NCI-H526 treated with DMSO at 0.1 percent for 48 hours (cell line): ENCODE data around the gene S100P.
"Not testable (repeated sequence)": the region's sequence is repeated elsewhere in the genome, so short reads cannot be mapped to it uniquely, and the experiment has no call there.

ENCODE experiments used
- DNase-seq: peaks from one replicate; lab custom pipeline; 2025; lab: John Stamatoyannopoulos, UW

Gene S100P

DNA sequence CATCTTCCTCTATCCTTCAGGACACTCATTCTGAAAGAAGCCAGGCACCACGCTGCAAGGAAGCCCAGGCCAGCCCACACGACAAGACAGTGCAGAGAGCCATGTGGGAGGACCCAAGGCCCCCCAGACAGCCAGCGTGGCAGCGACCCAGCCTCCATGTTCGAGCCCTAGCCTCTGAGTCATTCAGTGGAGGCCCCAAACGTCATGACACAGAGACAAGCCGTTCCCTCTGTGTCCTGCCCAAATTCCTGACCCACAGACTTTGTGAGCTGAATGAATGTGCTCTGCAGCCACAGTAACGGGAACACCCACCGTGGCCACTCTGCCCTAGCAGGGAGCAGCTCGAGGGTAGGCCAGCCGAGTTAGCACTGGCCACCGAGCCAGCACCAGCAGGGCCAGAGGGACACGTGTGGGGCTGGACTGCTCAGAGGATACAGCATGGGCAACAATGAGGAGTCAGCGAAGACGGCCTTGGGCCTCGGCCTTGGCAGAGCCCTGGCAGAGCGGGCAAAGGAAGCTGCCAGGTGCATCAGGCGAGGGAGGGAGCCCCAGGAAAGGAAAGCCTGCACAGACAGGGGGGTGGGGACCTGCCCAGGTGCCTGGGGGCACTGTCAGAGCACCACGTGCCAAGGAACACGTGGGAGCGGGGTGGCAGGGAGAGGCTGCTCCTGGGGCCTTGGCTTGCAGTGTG, 30.9 kb downstream of the S100P start:
- DNase-seq: no peak

DNA sequence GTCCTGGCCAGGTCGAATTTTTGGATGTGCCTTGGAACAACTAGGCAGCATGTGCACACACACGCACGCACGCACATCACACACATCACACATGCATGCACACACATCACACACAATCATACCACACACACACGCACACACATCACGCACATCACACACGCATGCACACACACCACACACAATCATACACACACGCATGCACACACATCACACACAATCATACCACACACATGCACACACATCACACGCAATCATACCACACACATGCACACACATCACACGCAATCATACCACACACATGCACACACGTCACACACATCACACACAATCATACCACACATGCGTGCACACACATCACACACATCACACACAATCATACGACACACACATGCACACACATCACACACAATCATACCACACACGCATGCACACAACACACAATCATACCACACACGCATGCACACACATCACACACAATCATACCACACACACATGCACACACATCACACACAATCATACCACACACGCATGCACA, 31.8 kb downstream of the S100P start:
- not testable (repeated sequence) for DNase-seq

DNA sequence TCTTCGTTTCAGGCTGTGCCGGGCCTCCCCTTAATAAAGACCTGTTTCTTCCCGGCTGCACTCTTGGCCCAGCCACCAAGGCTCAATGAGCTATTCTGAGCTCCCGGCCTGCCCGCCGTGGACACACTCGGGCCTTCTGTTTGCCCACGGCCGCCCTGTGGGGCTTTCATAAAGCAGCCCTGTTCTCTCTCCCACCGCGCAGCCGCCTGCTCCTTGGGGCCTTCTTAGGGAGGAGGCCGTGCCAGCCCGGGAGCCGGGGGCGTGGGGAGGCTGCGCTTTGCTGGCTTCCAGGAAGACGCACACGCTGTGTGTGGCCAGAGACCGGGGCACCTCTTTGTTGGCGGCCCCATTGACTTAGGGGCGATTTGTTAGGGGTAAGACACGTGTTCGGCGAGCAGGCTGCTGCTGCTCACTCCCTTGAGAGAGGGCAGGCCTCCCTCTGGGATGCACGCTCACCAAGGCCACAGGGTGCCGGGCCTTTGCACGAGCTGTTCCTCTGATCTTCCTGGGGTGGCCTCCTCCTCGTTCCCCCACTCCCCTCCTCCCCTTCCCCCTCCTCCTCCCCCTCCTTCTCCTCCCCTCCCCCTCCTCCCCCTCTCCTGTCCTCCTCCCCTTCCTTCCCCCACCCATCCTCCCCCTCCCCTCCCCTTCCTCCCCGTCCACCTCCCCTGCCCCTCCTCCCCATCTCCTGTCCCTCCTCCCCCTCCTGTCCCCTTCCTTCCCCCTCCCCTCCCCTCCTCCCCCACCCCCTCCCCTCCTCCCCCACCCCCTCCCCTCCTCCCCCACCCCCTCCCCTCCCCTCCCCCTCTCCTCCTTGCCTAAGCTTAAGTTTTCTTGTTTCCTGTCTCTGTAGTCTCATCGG, 33.6 kb downstream of the S100P start:
- no peak for DNase-seq

DNA sequence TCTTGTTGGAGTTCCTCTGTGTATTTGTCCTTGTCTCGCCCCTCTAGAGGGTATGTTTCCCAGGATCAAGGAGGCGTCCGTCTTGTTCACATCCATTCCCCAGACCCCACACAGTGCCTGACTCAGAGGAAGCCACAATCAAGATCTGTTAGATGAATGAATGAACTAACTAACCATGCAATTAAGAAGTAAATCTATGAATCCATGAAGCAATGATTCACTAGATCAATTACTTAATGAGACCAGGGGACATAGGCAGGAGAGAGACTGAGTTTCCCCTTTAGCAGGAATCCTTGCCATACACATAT, 34.2 kb downstream of the S100P start:
- DNase-seq: no peak

DNA sequence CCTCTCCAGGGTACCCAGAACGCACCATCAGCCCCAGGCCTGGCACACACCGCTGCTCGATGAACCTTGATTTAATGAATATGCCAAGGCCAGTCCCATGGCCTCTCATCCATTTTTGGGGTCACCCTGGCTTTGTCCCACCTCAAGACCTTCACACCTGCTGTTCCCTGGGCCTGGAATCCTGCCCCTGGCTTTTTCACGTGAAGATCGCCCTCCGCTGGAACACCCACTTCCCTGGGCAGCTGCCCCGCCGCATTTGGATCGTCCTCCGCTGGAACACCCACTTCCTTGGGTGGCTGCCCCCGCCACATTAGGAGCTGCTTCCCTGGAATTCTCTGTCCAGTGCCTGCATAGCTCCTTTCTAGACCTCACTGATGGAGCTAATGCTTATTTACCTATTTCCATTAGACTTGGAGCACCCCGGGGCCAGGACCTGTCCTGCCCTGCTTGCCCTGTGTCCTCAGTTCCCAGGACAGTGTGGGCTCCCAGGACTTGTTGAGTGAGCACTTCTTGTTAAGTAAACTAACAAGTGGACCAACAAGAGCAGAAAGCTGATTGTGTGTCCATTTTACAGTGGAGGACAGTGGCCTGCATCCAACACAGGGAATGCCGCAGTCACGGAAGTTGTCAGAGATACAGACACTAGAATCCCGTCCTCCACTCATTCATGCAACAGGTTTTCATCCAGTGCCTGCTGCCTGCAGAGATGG, 34.8 kb downstream of the S100P start:
- DNase-seq: no peak

DNA sequence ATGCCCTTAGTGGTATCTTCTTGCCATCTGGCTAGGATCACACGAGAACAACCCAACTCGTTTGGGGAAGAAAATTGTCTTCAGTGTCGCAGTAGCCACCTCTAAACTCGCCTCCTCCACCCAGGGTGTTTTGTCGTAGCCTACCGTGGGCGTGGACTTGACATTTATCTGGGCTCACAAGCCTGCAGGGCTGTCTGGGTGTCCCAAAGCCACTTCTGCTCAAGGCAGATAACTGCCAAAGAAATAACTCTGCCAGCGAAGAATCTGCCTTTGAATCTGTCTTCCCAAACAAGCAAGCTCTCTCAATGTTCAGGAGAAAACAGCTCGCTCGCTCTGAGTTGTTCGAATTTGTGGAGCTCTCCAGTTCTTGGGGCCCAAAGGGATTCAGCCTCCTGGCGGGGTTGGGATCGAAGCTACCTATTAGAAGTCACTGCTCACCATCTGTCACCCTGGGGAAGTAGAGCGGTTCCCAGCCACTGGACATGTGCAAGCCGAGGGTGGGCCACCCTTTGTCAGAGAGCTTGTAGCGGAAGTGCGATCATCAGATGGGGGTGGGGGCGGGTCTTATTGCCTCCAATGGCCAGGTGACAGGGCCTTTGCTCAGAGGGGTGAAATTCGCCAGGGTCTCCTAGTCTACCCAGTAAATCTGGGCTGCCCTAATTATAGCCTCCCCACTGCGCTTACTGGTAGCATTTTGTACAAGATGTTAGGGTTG, 37.1 kb downstream of the S100P start:
- no peak for DNase-seq

DNA sequence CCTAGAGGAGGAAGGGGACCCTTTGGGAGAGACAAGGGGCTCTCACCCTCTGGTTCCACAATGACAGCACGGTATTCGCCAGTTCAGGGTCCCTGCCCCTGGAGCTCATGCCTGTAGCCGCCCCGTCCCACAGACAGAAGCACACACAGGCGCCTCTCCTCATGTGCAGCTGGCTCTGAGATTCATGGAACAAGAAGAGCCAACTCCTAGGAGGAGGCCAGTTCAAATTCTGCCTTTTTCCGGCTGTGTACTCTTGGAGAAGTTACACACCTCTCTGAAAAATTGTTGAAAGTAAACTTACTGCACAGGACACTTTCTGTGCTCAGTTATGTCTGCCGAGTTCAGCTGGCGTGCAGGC, 37.6 kb downstream of the S100P start:
- no peak for DNase-seq

DNA sequence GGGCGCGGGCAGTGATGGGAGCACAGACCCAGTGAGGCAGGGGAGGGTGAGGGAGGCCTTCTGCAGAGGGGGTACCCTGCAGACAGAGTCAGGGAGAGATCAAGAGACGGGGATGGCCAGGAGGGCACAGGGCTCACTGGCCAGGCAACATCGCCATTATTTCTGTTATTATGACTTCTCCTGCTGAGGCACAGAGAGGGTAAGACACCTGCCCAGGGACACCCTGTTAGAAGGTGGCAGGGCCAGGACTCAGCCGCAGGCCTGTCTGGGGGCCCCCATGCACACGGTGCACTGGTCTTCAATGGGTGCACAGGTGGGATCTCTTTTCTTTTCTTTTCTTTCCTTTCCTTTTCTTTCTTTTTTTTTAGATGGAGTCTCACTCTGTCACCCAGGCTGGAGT, 38.1 kb downstream of the S100P start:
- no peak for DNase-seq

DNA sequence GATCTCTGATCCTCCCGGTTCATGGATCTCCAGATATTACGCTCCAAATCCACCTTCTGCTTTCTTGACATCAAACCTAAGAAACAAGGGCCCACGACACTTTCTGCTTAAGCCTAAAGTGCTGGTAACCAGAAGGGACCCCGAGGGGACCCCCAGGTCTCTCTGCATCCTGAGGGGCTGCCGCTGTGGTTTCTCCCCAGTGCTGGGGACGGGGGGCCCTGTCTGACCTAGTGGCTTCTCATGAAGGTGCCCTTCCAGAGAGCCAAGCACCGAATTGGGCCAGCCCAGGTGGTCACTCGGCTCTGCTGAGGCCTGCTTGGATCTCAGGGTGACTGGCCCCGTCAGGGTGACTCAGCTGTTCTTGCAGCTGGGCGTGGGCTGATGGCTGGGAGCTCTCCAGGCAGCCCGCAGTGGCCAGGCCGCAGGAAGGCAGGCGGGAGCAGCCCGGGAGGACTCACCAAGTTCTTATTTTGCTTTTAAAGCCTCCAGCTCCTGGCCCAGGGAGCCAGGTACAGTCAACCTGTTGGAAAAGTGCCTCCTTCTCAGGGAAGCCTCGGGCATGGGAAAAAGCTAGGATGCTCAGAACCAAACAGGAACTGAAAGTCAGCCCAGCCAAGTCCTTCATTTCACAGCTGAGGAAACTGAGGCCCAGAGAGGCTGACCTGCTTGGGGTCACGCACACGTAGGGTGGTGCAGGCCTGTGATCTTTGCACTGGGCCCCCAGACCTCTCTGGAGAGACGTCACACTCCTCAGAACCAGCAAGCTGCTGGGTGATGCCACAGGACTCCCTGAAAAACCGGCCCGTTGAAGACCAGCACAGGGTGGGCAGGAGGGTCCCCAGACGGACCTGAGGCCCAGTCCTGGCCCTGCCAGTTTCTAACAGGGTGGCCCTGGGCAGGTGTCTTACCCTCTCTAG, 39.0 kb downstream of the S100P start:
- no peak for DNase-seq

DNA sequence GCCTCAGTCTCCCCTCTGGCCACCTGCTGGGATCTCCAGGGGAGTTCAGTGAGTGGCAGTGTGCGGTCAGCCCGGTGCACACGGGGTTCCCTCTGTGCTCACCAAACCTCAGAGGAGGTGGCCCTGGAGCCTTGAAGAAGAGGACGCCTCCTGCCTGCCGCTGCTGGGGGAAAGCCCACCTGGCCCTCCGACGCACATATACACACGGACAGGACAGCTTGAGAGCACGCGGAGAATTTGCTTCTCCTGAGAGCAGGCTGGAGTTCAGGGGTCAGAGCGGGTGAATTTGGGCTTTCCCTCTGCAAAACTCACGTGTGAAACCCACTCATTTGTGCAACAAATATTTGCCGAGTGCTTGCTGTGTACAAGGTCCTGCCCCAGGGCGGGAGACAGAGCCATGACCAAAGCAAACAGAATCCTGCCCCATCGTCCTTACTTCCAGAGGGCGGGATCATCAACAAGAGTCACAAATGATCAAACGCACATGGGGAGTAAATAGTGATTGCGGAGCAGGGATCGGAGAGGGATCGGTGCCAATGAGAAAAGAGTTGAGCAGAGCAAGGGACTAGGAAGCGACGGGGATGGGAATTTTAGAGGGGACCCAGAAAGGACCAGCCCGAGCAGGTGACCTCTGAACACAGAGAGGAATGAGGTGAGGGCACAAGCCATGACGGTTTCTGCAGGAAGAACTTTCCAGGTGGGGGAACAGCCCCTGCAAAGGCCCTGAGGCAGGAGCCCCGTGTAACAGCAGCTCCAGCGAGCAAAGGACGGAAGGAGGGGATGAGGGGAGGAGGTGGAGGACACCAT, 39.9 kb downstream of the S100P start:
- DNase-seq: no peak

DNA sequence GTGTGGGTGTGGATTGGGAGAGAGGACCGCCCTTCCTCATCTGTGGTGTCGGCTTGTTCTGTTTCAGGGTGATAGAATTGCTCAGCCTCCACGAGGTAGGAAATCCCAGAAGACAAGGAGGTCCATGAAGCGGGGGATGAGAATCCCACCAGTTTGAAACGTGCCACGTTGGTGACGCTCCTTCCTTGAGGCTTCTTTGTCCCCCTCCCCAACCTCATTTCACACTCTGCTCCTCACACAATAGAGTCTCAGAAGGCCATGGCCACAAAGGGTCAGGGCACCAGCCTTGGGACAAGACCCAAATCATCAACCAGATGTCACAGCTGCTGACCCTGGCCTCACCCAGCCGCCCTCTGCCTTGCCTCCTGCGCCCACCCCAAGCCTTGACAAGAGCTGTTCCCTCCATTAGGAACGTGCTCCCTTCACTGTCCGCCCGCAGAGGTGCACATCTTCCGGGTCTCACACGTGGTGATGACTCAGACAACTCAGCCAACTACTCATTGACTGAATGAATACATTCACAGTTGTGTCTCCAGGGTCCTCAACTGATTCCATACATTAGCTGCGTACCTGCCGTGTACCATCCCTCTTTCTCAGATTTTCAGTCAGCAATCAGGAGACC, 40.6 kb downstream of the S100P start:
- DNase-seq: no peak

DNA sequence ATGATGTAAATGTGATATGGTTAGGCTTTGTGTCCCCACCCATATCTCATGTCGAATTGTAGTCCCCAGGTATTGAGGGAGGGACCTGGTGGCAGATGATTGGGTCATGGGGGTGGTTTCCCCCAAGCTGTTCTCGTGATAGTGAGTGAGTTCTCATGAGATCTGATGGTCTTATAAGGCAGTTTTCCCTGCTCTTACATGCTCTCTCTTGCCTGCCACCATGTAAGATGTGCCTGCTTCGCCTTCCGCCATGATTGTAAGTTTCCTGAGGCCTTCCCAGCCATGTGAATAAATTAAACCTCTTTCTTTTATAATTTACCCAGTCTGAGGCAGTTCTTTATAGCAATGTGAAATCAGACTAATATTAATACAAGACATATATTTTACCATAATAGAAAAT, 46.2 kb downstream of the S100P start:
- no peak for DNase-seq

DNA sequence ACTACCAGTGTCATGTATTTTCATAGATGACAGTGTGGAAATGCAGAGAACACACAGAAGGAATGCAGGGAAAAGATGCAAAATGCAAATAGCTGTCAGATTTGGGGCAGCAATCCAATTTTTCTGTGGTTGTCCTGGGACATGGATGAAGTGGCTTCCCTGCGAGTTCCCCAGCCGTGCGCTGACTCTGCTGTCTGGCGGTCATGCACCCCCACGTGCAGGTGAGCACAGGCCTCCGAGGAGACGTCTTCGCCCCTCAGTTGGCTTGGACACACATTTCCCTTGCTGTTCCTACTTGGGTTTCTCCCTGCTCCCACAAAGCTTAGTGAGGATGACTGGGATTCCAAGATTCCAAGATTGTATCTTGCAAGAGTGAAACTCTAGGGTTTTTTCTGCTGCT, 46.7 kb downstream of the S100P start:
- DNase-seq: no peak

DNA sequence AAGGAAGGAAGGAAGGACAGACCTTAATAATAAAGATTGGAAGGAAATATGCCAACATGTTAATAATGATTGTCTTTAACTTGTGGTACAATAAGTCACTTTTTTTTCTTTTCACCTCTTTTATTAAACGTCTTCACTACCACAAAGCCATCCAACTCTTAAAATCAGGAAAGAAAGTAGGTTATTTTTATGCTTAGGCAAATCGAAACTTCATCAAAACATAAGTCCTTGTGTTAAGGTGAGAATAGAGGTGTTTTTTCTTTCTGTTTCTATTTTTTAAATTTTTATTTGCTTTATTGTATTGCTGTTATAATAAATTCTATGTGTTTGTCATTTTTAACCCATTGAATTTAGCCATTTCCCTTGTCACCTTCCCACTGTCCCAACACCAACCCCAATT, 48.8 kb downstream of the S100P start:
- DNase-seq: no peak

DNA sequence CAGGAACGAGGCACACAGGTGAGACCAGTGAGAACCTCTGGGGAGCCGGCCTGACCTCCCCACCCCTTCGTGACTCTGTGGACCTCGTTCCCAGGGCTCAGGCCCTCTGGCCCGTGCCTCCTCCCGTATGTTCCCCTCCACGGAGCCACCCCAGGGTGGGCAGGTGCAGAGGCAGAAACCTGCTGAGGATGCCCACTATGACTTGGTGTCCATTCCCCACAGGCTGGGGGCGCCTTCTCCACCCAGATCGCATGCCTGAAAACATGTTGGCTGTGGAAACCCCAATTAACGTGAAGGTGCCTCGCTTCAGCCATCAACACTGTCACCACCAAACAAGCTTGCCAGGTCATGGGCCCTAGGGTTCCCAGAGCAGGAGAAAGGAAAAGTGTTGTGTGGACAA, 49.3 kb downstream of the S100P start:
- DNase-seq: no peak
